Measurements from ENCODE around the gene SPATS2. TPM values are rescaled to one million over a fixed set of nuclear protein-coding genes. Genes with fewer than 3 reads are reported as not detected.
"Not testable (repeated sequence)": the region's sequence is repeated elsewhere in the genome, so short reads cannot be mapped to it uniquely, and the experiment has no call there.

Gene SPATS2
- total RNA-seq: 10 to 100 TPM; 14.9 to 39.9 (median 25.8) TPM

GRCh38 chr12:49367381-49368239 lies at the start of gene SPATS2:
TSS of gene SPATS2 (plus strand) at chr12:49367462. CDS start at chr12:49461013, 93,551 bp downstream.
- H3K27ac ChIP-seq: peak within 1 kb of the TSS; percentile 86 to 90
- H3K4me1 ChIP-seq (replicated peaks in 1 of 2): peaks cover 0 to 11% of the 10 kb centered on the region in 2 donors
- peak within 1 kb of the TSS; percentile 78 to 99 (median 86) for H3K4me3 ChIP-seq
- ATAC-seq (replicated peaks in 6 of 8): peak in 7 of 8 experiments; percentile 3 to 29 (median 7)
- in situ Hi-C loops (cut with MboI; ENCODE audit: low pct_unique_long_range_greater_than_20kb in 2 of 9, low sequenced_read_pairs in 9 of 9, unreplicated experiment in 9 of 9): loop anchor here in 8 of 9 experiments (10.0 to 25.0 kb wide), 4 partner anchors 137 to 170 kb away; partner anchors contain the start of gene KCNH3 (in 2 of the 8)
- WGBS, 10 experiments: 0 to 20% (median 1%) methylated on average over 1 to 11 of the region's 52 CpGs; no CpG with 5 or more reads in 2 of the 10 experiments

GRCh38 chr12:49320411-49321103 lies 46.7 kb upstream of the SPATS2 start:
- 76 to 94% (median 88%) methylated on average over 5 to 9 of the region's 9 CpGs; no CpG with 5 or more reads in 1 of the 10 experiments for WGBS, 10 experiments
- H3K4me3 ChIP-seq; H3K4me1 ChIP-seq (replicated peaks in 1 of 2); H3K27ac ChIP-seq; ATAC-seq (replicated peaks in 6 of 8); in situ Hi-C loops (cut with MboI; ENCODE audit: low pct_unique_long_range_greater_than_20kb in 2 of 9, low sequenced_read_pairs in 9 of 9, unreplicated experiment in 9 of 9): not testable (repeated sequence)

- Histone ChIP-seq H3K27ac (no peak overlapping the region), H3K4me3 (peak overlapping the region; percentile 63 to 90 (median 68)), H3K4me1 (replicated peaks in 1 of 2) (peaks cover 3 to 4% of the 10 kb centered on the region in 2 donors)
- 0 to 55% (median 25%) methylated on average over 1 to 11 of the region's 12 CpGs; no CpG with 5 or more reads in 3 of the 10 experiments for WGBS, 10 experiments
- in situ Hi-C loops (cut with MboI; ENCODE audit: low pct_unique_long_range_greater_than_20kb in 2 of 9, low sequenced_read_pairs in 9 of 9, unreplicated experiment in 9 of 9): no loop called here
- ATAC-seq (replicated peaks in 6 of 8): no peak
Measured at GRCh38 chr12:49322367-49322707, 44.9 kb upstream of the SPATS2 start.

- Histone ChIP-seq H3K4me1 (replicated peaks in 1 of 2) (peaks cover 3 to 4% of the 10 kb centered on the region in 2 donors), H3K4me3 (peak within 1 kb of the TSS; percentile 63 to 90 (median 68)), H3K27ac (peak within 1 kb of the TSS in 1 of 2 donors; percentile 38)
- peak; percentile 99 to 100 (median 100) for ATAC-seq (replicated peaks in 6 of 8)
- WGBS, 10 experiments: 0 to 3% (median 1%) methylated on average over 1 to 31 of the region's 65 CpGs; no CpG with 5 or more reads in 1 of the 10 experiments
- in situ Hi-C loops (cut with MboI; ENCODE audit: low pct_unique_long_range_greater_than_20kb in 2 of 9, low sequenced_read_pairs in 9 of 9, unreplicated experiment in 9 of 9): no loop called here
Measured at GRCh38 chr12:49322708-49323523, 44.3 kb upstream of the SPATS2 start, which contains the start of gene TROAP. TSS of gene TROAP (plus strand) at chr12:49323255. CDS start at chr12:49323609, 354 bp downstream.

- H3K4me3 ChIP-seq: peak overlapping the region; percentile 32 to 90 (median 43)
- H3K27ac ChIP-seq: no peak overlapping the region
- in situ Hi-C loops (cut with MboI; ENCODE audit: low pct_unique_long_range_greater_than_20kb in 2 of 9, low sequenced_read_pairs in 9 of 9, unreplicated experiment in 9 of 9): no loop called here
- peaks cover 3 to 4% of the 10 kb centered on the region in 2 donors for H3K4me1 ChIP-seq (replicated peaks in 1 of 2)
- WGBS, 10 experiments: 0 to 11% (median 0%) methylated on average over 1 to 14 of the region's 19 CpGs; no CpG with 5 or more reads in 3 of the 10 experiments
- no peak for ATAC-seq (replicated peaks in 6 of 8)
Measured at GRCh38 chr12:49323524-49324097, 43.7 kb upstream of the SPATS2 start.

GRCh38 chr12:49325606-49326005 lies 41.7 kb upstream of the SPATS2 start:
- Histone ChIP-seq H3K4me1 (replicated peaks in 1 of 2) (peaks cover 3 to 4% of the 10 kb centered on the region in 2 donors), H3K27ac (no peak overlapping the region), H3K4me3 (no peak overlapping the region)
- no peak for ATAC-seq (replicated peaks in 6 of 8)
- 80 to 100% (median 90%) methylated on average over 1 to 4 of the region's 6 CpGs; no CpG with 5 or more reads in 4 of the 10 experiments for WGBS, 10 experiments
- in situ Hi-C loops (cut with MboI; ENCODE audit: low pct_unique_long_range_greater_than_20kb in 2 of 9, low sequenced_read_pairs in 9 of 9, unreplicated experiment in 9 of 9): no loop called here

- H3K4me3 ChIP-seq: no peak overlapping the region
- H3K27ac ChIP-seq: no peak overlapping the region
- in situ Hi-C loops (cut with MboI; ENCODE audit: low pct_unique_long_range_greater_than_20kb in 2 of 9, low sequenced_read_pairs in 9 of 9, unreplicated experiment in 9 of 9): no loop called here
- ATAC-seq (replicated peaks in 6 of 8): no peak
- peaks cover 3 to 7% of the 10 kb centered on the region in 2 donors for H3K4me1 ChIP-seq (replicated peaks in 1 of 2)
Measured at GRCh38 chr12:49327368-49327767, 39.9 kb upstream of the SPATS2 start.

GRCh38 chr12:49327887-49328286 lies 39.4 kb upstream of the SPATS2 start:
- no peak overlapping the region for H3K27ac ChIP-seq
- 82 to 100% (median 100%) methylated on average over 1 to 2 of the region's 2 CpGs; no CpG with 5 or more reads in 4 of the 10 experiments for WGBS, 10 experiments
- in situ Hi-C loops (cut with MboI; ENCODE audit: low pct_unique_long_range_greater_than_20kb in 2 of 9, low sequenced_read_pairs in 9 of 9, unreplicated experiment in 9 of 9): no loop called here
- no peak overlapping the region for H3K4me3 ChIP-seq
- ATAC-seq (replicated peaks in 6 of 8): no peak
- H3K4me1 ChIP-seq (replicated peaks in 1 of 2): peaks cover 3 to 7% of the 10 kb centered on the region in 2 donors

GRCh38 chr12:49328816-49329215 lies 38.4 kb upstream of the SPATS2 start:
- Histone ChIP-seq H3K4me1 (replicated peaks in 1 of 2) (peaks cover 3 to 7% of the 10 kb centered on the region in 2 donors), H3K27ac (no peak overlapping the region), H3K4me3 (no peak overlapping the region)
- no peak for ATAC-seq (replicated peaks in 6 of 8)
- WGBS, 10 experiments: 83 to 100% (median 100%) methylated on average over 1 to 3 of the region's 12 CpGs; no CpG with 5 or more reads in 5 of the 10 experiments
- in situ Hi-C loops (cut with MboI; ENCODE audit: low pct_unique_long_range_greater_than_20kb in 2 of 9, low sequenced_read_pairs in 9 of 9, unreplicated experiment in 9 of 9): no loop called here

- WGBS, 10 experiments: 92 to 100% (median 96%) methylated on average over 1 to 4 of the region's 7 CpGs; no CpG with 5 or more reads in 5 of the 10 experiments
- in situ Hi-C loops (cut with MboI; ENCODE audit: low pct_unique_long_range_greater_than_20kb in 2 of 9, low sequenced_read_pairs in 9 of 9, unreplicated experiment in 9 of 9): no loop called here
- ATAC-seq (replicated peaks in 6 of 8): no peak
- H3K4me3 ChIP-seq: no peak overlapping the region
- peaks cover 3 to 7% of the 10 kb centered on the region in 2 donors for H3K4me1 ChIP-seq (replicated peaks in 1 of 2)
- no peak overlapping the region for H3K27ac ChIP-seq
Measured at GRCh38 chr12:49330032-49330619, 37.1 kb upstream of the SPATS2 start.

- no peak for ATAC-seq (replicated peaks in 6 of 8)
- 33 to 100% (median 73%) methylated on average over 1 to 4 of the region's 14 CpGs; no CpG with 5 or more reads in 4 of the 10 experiments for WGBS, 10 experiments
Measured at GRCh38 chr12:49330631-49331379, 36.5 kb upstream of the SPATS2 start.

More at GRCh38 chr12:49330631-49331379, 36.5 kb upstream of the SPATS2 start:
- H3K4me1 ChIP-seq (replicated peaks in 1 of 2): peaks cover 3 to 7% of the 10 kb centered on the region in 2 donors
- no peak overlapping the region for H3K4me3 ChIP-seq
- H3K27ac ChIP-seq: no peak overlapping the region
- in situ Hi-C loops (cut with MboI; ENCODE audit: low pct_unique_long_range_greater_than_20kb in 2 of 9, low sequenced_read_pairs in 9 of 9, unreplicated experiment in 9 of 9): no loop called here
